Raji (cell line): Measurements from ENCODE around the gene RASA2.

Source experiments
- POLR2A ChIP-seq: IDR thresholded peaks from 2 replicates; pipeline ENCODE4 v1.6.1; 2011; ENCODE audit warnings: low read depth, low read length, control low read depth; ENCODE audit not compliant: insufficient read depth

RASA2 gene

GRCh38 chr3:141486746-141487520, at the start of gene RASA2:
TSS of gene RASA2 (plus strand) at chr3:141487027. CDS start at chr3:141487084, 57 bp downstream.
- peak; percentile 82 for TF ChIP-seq POLR2A

- TF ChIP-seq POLR2A: no peak
Measured at GRCh38 chr3:141439589-141439988, 47.2 kb upstream of the RASA2 start.

GRCh38 chr3:141440942-141441341, 45.9 kb upstream of the RASA2 start:
- TF ChIP-seq POLR2A: no peak

GRCh38 chr3:141441381-141442364, 45.2 kb upstream of the RASA2 start:
- TF ChIP-seq POLR2A: no peak

- no peak for TF ChIP-seq POLR2A
Measured at GRCh38 chr3:141442446-141442845, 44.4 kb upstream of the RASA2 start.

GRCh38 chr3:141442914-141443313, 43.9 kb upstream of the RASA2 start:
- no peak for TF ChIP-seq POLR2A

GRCh38 chr3:141444586-141445285, 42.1 kb upstream of the RASA2 start:
- TF ChIP-seq POLR2A: no peak

- no peak for TF ChIP-seq POLR2A
Measured at GRCh38 chr3:141445990-141446389, 40.8 kb upstream of the RASA2 start.

- no peak for TF ChIP-seq POLR2A
Measured at GRCh38 chr3:141446737-141447136, 40.1 kb upstream of the RASA2 start.

- TF ChIP-seq POLR2A: no peak
Measured at GRCh38 chr3:141447383-141447782, 39.4 kb upstream of the RASA2 start.

GRCh38 chr3:141448606-141449220, 38.1 kb upstream of the RASA2 start:
- no peak for TF ChIP-seq POLR2A

- no peak for TF ChIP-seq POLR2A
Measured at GRCh38 chr3:141449424-141449823, 37.4 kb upstream of the RASA2 start.

GRCh38 chr3:141450727-141451375, 36.0 kb upstream of the RASA2 start:
- no peak for TF ChIP-seq POLR2A

GRCh38 chr3:141452045-141452444, 34.8 kb upstream of the RASA2 start:
- no peak for TF ChIP-seq POLR2A
